Measurements from ENCODE around the gene SYCP3.

The SYCP3 gene

GRCh38 chr12:101775816-101776215 lies 36.6 kb upstream of the SYCP3 start:
- H3K9me3 ChIP-seq (replicated peaks; ENCODE audit: low read length): no peaks in the 10 kb centered on the region
- H3K27me3 ChIP-seq (ENCODE audit: control insufficient read depth, insufficient read depth, low read length): no peaks in the 10 kb centered on the region
- no peak overlapping the region for H3K4me2 ChIP-seq (ENCODE audit: low read length)
- H3K4me3 ChIP-seq (ENCODE audit: low read length): no peak overlapping the region
- H3K36me3 ChIP-seq (ENCODE audit: insufficient read depth, low read length): no peaks in the 10 kb centered on the region
- peaks cover 4% of the 10 kb centered on the region for H3K4me1 ChIP-seq (ENCODE audit: control insufficient read depth, insufficient read depth, low read length)
- H3K9ac ChIP-seq (ENCODE audit: low read depth, low read length): no peak overlapping the region

GRCh38 chr12:101773650-101774162 lies 34.4 kb upstream of the SYCP3 start:
- no peak overlapping the region for H3K4me2 ChIP-seq (ENCODE audit: low read length)
- H3K36me3 ChIP-seq (ENCODE audit: insufficient read depth, low read length): peaks cover 6% of the 10 kb centered on the region
- no peaks in the 10 kb centered on the region for H3K27me3 ChIP-seq (ENCODE audit: control insufficient read depth, insufficient read depth, low read length)
- H3K9me3 ChIP-seq (replicated peaks; ENCODE audit: low read length): no peaks in the 10 kb centered on the region
- peaks cover 4% of the 10 kb centered on the region for H3K4me1 ChIP-seq (ENCODE audit: control insufficient read depth, insufficient read depth, low read length)
- no peak overlapping the region for H3K4me3 ChIP-seq (ENCODE audit: low read length)
- H3K9ac ChIP-seq (ENCODE audit: low read depth, low read length): no peak overlapping the region

GRCh38 chr12:101772012-101772775 lies 32.9 kb upstream of the SYCP3 start:
- Histone ChIP-seq H3K9ac (ENCODE audit: low read depth, low read length) (no peak overlapping the region), H3K4me1 (ENCODE audit: control insufficient read depth, insufficient read depth, low read length) (peaks cover 4% of the 10 kb centered on the region), H3K36me3 (ENCODE audit: insufficient read depth, low read length) (peaks cover 6% of the 10 kb centered on the region), H3K27me3 (ENCODE audit: control insufficient read depth, insufficient read depth, low read length) (no peaks in the 10 kb centered on the region), H3K9me3 (replicated peaks; ENCODE audit: low read length) (no peaks in the 10 kb centered on the region), H3K4me3 (ENCODE audit: low read length) (no peak overlapping the region), H3K4me2 (ENCODE audit: low read length) (no peak overlapping the region)

- H3K27me3 ChIP-seq (ENCODE audit: control insufficient read depth, insufficient read depth, low read length): no peaks in the 10 kb centered on the region
- no peak overlapping the region for H3K4me3 ChIP-seq (ENCODE audit: low read length)
- no peak overlapping the region for H3K9ac ChIP-seq (ENCODE audit: low read depth, low read length)
- H3K4me2 ChIP-seq (ENCODE audit: low read length): no peak overlapping the region
- peaks cover 4% of the 10 kb centered on the region for H3K4me1 ChIP-seq (ENCODE audit: control insufficient read depth, insufficient read depth, low read length)
- no peaks in the 10 kb centered on the region for H3K9me3 ChIP-seq (replicated peaks; ENCODE audit: low read length)
- H3K36me3 ChIP-seq (ENCODE audit: insufficient read depth, low read length): peaks cover 17% of the 10 kb centered on the region
Observed at GRCh38 chr12:101769865-101770264, 30.6 kb upstream of the SYCP3 start.

- Histone ChIP-seq H3K9me3 (replicated peaks; ENCODE audit: low read length) (no peaks in the 10 kb centered on the region), H3K4me3 (ENCODE audit: low read length) (no peak overlapping the region), H3K36me3 (ENCODE audit: insufficient read depth, low read length) (peaks cover 19% of the 10 kb centered on the region), H3K9ac (ENCODE audit: low read depth, low read length) (no peak overlapping the region), H3K4me1 (ENCODE audit: control insufficient read depth, insufficient read depth, low read length) (peaks cover under 1% of the 10 kb centered on the region), H3K4me2 (ENCODE audit: low read length) (no peak overlapping the region), H3K27me3 (ENCODE audit: control insufficient read depth, insufficient read depth, low read length) (no peaks in the 10 kb centered on the region)
Observed at GRCh38 chr12:101768781-101769180, 29.5 kb upstream of the SYCP3 start.

- no peaks in the 10 kb centered on the region for H3K9me3 ChIP-seq (replicated peaks; ENCODE audit: low read length)
- H3K4me2 ChIP-seq (ENCODE audit: low read length): no peak overlapping the region
- H3K4me3 ChIP-seq (ENCODE audit: low read length): no peak overlapping the region
- no peaks in the 10 kb centered on the region for H3K4me1 ChIP-seq (ENCODE audit: control insufficient read depth, insufficient read depth, low read length)
- no peaks in the 10 kb centered on the region for H3K27me3 ChIP-seq (ENCODE audit: control insufficient read depth, insufficient read depth, low read length)
- no peak overlapping the region for H3K9ac ChIP-seq (ENCODE audit: low read depth, low read length)
- H3K36me3 ChIP-seq (ENCODE audit: insufficient read depth, low read length): peaks cover 19% of the 10 kb centered on the region
Observed at GRCh38 chr12:101767537-101767936, 28.3 kb upstream of the SYCP3 start.

- Histone ChIP-seq H3K4me2 (ENCODE audit: low read length) (no peak overlapping the region), H3K9me3 (replicated peaks; ENCODE audit: low read length) (no peaks in the 10 kb centered on the region), H3K36me3 (ENCODE audit: insufficient read depth, low read length) (peaks cover 20% of the 10 kb centered on the region)
Observed at GRCh38 chr12:101764051-101764792, 25.0 kb upstream of the SYCP3 start.

GRCh38 chr12:101763246-101763931 lies 24.1 kb upstream of the SYCP3 start:
- no peak overlapping the region for H3K9ac ChIP-seq (ENCODE audit: low read depth, low read length)
- H3K36me3 ChIP-seq (ENCODE audit: insufficient read depth, low read length): peaks cover 20% of the 10 kb centered on the region
- no peaks in the 10 kb centered on the region for H3K4me1 ChIP-seq (ENCODE audit: control insufficient read depth, insufficient read depth, low read length)
- no peak overlapping the region for H3K4me2 ChIP-seq (ENCODE audit: low read length)
- no peaks in the 10 kb centered on the region for H3K27me3 ChIP-seq (ENCODE audit: control insufficient read depth, insufficient read depth, low read length)
- no peak overlapping the region for H3K4me3 ChIP-seq (ENCODE audit: low read length)
- H3K9me3 ChIP-seq (replicated peaks; ENCODE audit: low read length): no peaks in the 10 kb centered on the region

More at GRCh38 chr12:101764051-101764792, 25.0 kb upstream of the SYCP3 start:
- Histone ChIP-seq H3K27me3 (ENCODE audit: control insufficient read depth, insufficient read depth, low read length) (no peaks in the 10 kb centered on the region), H3K4me3 (ENCODE audit: low read length) (no peak overlapping the region), H3K4me1 (ENCODE audit: control insufficient read depth, insufficient read depth, low read length) (no peaks in the 10 kb centered on the region), H3K9ac (ENCODE audit: low read depth, low read length) (no peak overlapping the region)

- H3K4me2 ChIP-seq (ENCODE audit: low read length): no peak overlapping the region
- H3K4me3 ChIP-seq (ENCODE audit: low read length): no peak overlapping the region
- peaks cover 18% of the 10 kb centered on the region for H3K36me3 ChIP-seq (ENCODE audit: insufficient read depth, low read length)
Observed at GRCh38 chr12:101761781-101762180, 22.5 kb upstream of the SYCP3 start.

GRCh38 chr12:101761350-101761749 lies 22.1 kb upstream of the SYCP3 start:
- Histone ChIP-seq H3K4me1 (ENCODE audit: control insufficient read depth, insufficient read depth, low read length) (no peaks in the 10 kb centered on the region), H3K9ac (ENCODE audit: low read depth, low read length) (no peak overlapping the region), H3K36me3 (ENCODE audit: insufficient read depth, low read length) (peaks cover 16% of the 10 kb centered on the region), H3K4me2 (ENCODE audit: low read length) (no peak overlapping the region), H3K4me3 (ENCODE audit: low read length) (no peak overlapping the region), H3K9me3 (replicated peaks; ENCODE audit: low read length) (no peaks in the 10 kb centered on the region), H3K27me3 (ENCODE audit: control insufficient read depth, insufficient read depth, low read length) (no peaks in the 10 kb centered on the region)

More at GRCh38 chr12:101761781-101762180, 22.5 kb upstream of the SYCP3 start:
- Histone ChIP-seq H3K27me3 (ENCODE audit: control insufficient read depth, insufficient read depth, low read length) (no peaks in the 10 kb centered on the region), H3K9ac (ENCODE audit: low read depth, low read length) (no peak overlapping the region), H3K4me1 (ENCODE audit: control insufficient read depth, insufficient read depth, low read length) (no peaks in the 10 kb centered on the region), H3K9me3 (replicated peaks; ENCODE audit: low read length) (no peaks in the 10 kb centered on the region)

GRCh38 chr12:101759396-101760047 lies 20.3 kb upstream of the SYCP3 start:
- Histone ChIP-seq H3K4me2 (ENCODE audit: low read length) (no peak overlapping the region), H3K4me3 (ENCODE audit: low read length) (no peak overlapping the region), H3K27me3 (ENCODE audit: control insufficient read depth, insufficient read depth, low read length) (no peaks in the 10 kb centered on the region), H3K9ac (ENCODE audit: low read depth, low read length) (no peak overlapping the region), H3K36me3 (ENCODE audit: insufficient read depth, low read length) (peaks cover 7% of the 10 kb centered on the region), H3K9me3 (replicated peaks; ENCODE audit: low read length) (no peaks in the 10 kb centered on the region), H3K4me1 (ENCODE audit: control insufficient read depth, insufficient read depth, low read length) (no peaks in the 10 kb centered on the region)
